ENCODE data around the gene CD86.

CD86 gene

DNA sequence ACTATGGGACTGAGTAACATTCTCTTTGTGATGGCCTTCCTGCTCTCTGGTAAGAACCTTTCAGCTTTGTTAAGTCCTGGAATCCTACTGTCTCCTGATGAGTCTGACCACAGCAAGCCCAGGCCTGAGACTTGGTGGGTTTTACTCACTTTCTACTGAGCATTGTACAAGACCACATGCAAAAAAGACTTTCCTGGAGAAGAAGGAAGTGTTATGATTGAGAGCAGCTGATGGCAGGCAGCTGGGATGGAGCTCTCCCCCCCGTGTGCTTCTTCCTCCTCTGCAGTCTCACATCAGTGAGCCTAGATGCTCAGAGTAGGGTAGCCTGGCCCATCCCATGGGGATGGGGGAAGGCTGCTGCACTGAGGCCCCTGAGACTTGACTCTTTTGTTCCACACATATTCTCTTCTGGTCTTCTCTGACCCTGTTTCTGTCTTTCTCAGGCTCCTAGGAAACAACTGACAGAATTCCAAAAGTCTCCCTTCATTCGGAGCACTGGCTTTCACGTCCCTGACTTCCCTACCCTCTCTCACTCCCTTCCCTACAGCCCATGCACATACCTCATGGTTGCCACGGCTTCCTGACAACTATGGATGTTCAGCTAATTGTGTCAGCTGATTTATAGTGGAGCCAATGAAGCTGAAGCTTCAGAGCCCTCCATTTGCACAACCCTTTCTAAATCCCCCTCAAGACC, 36.6 kb downstream of the CD86 start:
- Histone ChIP-seq H3K27ac (ENCODE audit: low read depth, low read length) (peak overlapping the region; percentile 25), H3K27me3 (ENCODE audit: low read length) (no peaks in the 10 kb centered on the region), H3K4me2 (ENCODE audit: low read depth, low read length, poor library complexity, severe bottlenecking) (peak overlapping the region; percentile 30), H2AFZ (ENCODE audit: low read depth, low read length, severe bottlenecking) (no peak overlapping the region), H3K9me3 (ENCODE audit: insufficient read depth, low read length) (no peaks in the 10 kb centered on the region), H3K9ac (ENCODE audit: low read length) (peak overlapping the region; percentile 10; the same call in 1 of the 2 replicates), H3K79me2 (ENCODE audit: insufficient read depth, low read length) (peaks cover 11% of the 10 kb centered on the region), H3K4me3 (ENCODE audit: insufficient read depth, low read length, poor library complexity, severe bottlenecking) (no peak overlapping the region), H3K9me2 (replicated peaks; ENCODE audit: insufficient read depth, low read length) (no peaks in the 10 kb centered on the region), H3F3A (ENCODE audit: insufficient read depth) (0 out of 2 replicates have a peak, but pooled peaks cover 6% of the 10 kb centered on the region), H4K20me1 (ENCODE audit: low read depth, low read length) (no peaks in the 10 kb centered on the region), H3K36me3 (ENCODE audit: low read length) (0 out of 2 replicates have a peak, but pooled peaks cover 3% of the 10 kb centered on the region)
- TF ChIP-seq, protein P1, sequence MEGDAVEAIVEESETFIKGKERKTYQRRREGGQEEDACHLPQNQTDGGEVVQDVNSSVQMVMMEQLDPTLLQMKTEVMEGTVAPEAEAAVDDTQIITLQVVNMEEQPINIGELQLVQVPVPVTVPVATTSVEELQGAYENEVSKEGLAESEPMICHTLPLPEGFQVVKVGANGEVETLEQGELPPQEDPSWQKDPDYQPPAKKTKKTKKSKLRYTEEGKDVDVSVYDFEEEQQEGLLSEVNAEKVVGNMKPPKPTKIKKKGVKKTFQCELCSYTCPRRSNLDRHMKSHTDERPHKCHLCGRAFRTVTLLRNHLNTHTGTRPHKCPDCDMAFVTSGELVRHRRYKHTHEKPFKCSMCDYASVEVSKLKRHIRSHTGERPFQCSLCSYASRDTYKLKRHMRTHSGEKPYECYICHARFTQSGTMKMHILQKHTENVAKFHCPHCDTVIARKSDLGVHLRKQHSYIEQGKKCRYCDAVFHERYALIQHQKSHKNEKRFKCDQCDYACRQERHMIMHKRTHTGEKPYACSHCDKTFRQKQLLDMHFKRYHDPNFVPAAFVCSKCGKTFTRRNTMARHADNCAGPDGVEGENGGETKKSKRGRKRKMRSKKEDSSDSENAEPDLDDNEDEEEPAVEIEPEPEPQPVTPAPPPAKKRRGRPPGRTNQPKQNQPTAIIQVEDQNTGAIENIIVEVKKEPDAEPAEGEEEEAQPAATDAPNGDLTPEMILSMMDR (IDR thresholded peaks at IDR 0.05; ENCODE audit: insufficient read depth, low read length, poor library complexity, severe bottlenecking): no peak
- no peak for TF ChIP-seq EZH2phosphoT487 (conservative IDR thresholded peaks at IDR 0.05; ENCODE audit: low read length)

DNA sequence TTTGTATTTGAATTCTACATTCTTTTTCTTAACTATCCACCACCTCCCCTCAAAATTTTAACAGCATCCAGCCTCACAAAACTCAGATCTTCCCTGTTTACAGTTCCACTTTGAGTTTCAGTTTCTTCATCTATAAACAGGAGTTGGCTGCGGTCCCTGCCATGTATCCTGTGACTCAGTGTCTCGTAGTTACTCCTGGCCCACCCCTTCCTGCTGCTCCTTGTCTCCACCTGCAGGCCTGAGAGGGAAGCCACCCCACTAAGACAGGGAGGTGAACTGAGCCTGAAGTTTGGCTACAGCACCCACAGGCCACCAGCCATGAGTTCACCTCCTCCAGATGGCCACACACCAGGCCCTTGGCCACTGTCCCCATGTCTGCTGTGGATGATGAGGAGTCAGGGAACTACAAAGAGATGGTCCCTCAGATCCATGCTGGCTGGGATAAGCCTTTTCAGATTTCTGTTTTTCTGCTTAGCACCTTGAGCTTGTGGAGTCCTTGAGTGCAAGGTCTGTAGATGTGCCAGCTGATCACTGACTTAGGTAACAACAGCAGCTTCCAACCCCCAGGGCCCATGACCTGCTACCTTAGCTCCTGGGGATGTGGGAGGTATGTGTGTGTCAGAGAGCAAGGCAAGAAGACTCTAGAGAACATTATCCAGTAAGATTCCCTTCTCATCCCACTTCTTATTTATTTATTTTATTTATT, 37.5 kb downstream of the CD86 start:
- Histone ChIP-seq H3K9me2 (replicated peaks; ENCODE audit: insufficient read depth, low read length) (no peaks in the 10 kb centered on the region), H3F3A (ENCODE audit: insufficient read depth) (0 out of 2 replicates have a peak, but pooled peaks cover 6% of the 10 kb centered on the region), H3K36me3 (ENCODE audit: low read length) (0 out of 2 replicates have a peak, but pooled peaks cover 3% of the 10 kb centered on the region), H3K27me3 (ENCODE audit: low read length) (no peaks in the 10 kb centered on the region), H2AFZ (ENCODE audit: low read depth, low read length, severe bottlenecking) (no peak overlapping the region), H4K20me1 (ENCODE audit: low read depth, low read length) (no peaks in the 10 kb centered on the region), H3K4me2 (ENCODE audit: low read depth, low read length, poor library complexity, severe bottlenecking) (peak overlapping the region; percentile 30), H3K79me2 (ENCODE audit: insufficient read depth, low read length) (peaks cover 9% of the 10 kb centered on the region), H3K9ac (ENCODE audit: low read length) (no peak overlapping the region), H3K4me3 (ENCODE audit: insufficient read depth, low read length, poor library complexity, severe bottlenecking) (no peak overlapping the region), H3K27ac (ENCODE audit: low read depth, low read length) (peak overlapping the region; percentile 25; the same call in 1 of the 2 replicates), H3K9me3 (ENCODE audit: insufficient read depth, low read length) (no peaks in the 10 kb centered on the region)
- TF ChIP-seq, protein P1 (IDR thresholded peaks at IDR 0.05; ENCODE audit: insufficient read depth, low read length, poor library complexity, severe bottlenecking): peak; percentile 76
- no peak for TF ChIP-seq EZH2phosphoT487 (conservative IDR thresholded peaks at IDR 0.05; ENCODE audit: low read length)

DNA sequence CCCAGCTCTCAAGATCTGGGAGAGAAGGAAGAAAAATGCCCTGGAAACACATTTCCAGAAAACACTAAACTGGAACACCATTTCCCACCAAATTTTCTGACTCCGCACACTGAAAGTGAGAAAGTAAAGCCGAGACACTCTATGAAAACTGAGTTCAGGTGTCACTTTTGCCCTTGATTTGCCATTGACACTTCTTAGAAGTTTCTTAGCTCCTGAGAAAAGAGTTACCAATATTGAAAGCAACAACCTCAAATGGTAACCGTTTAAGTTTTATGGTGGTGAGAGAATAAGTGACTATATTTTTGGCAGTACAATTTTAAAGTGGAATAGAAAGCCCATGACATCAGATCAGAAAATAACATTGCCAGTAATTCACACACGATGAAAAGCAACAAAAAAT, 39.0 kb downstream of the CD86 start:
- Histone ChIP-seq H3K4me3 (ENCODE audit: insufficient read depth, low read length, poor library complexity, severe bottlenecking) (no peak overlapping the region), H3K36me3 (ENCODE audit: low read length) (0 out of 2 replicates have a peak, but pooled peaks cover 3% of the 10 kb centered on the region), H3F3A (ENCODE audit: insufficient read depth) (0 out of 2 replicates have a peak, but pooled peaks cover 6% of the 10 kb centered on the region), H3K79me2 (ENCODE audit: insufficient read depth, low read length) (peaks cover 8% of the 10 kb centered on the region), H3K9me2 (replicated peaks; ENCODE audit: insufficient read depth, low read length) (no peaks in the 10 kb centered on the region), H3K9me3 (ENCODE audit: insufficient read depth, low read length) (no peaks in the 10 kb centered on the region), H3K27me3 (ENCODE audit: low read length) (no peaks in the 10 kb centered on the region), H3K9ac (ENCODE audit: low read length) (no peak overlapping the region), H4K20me1 (ENCODE audit: low read depth, low read length) (no peaks in the 10 kb centered on the region), H2AFZ (ENCODE audit: low read depth, low read length, severe bottlenecking) (no peak overlapping the region), H3K27ac (ENCODE audit: low read depth, low read length) (no peak overlapping the region), H3K4me2 (ENCODE audit: low read depth, low read length, poor library complexity, severe bottlenecking) (no peak overlapping the region)
- TF ChIP-seq, protein P1 (IDR thresholded peaks at IDR 0.05; ENCODE audit: insufficient read depth, low read length, poor library complexity, severe bottlenecking): no peak
- no peak for TF ChIP-seq EZH2phosphoT487 (conservative IDR thresholded peaks at IDR 0.05; ENCODE audit: low read length)
